HG03103 (cell line): ENCODE results near the gene USP11.

ENCODE experiments used
- ATAC-seq: cut with Tn5 transposase; IDR thresholded peaks from one replicate; pipeline ENCODE4 v1.9.1; 2021; ENCODE audit warnings: low read depth; ENCODE audit not compliant: unreplicated experiment

Gene USP11

DNA sequence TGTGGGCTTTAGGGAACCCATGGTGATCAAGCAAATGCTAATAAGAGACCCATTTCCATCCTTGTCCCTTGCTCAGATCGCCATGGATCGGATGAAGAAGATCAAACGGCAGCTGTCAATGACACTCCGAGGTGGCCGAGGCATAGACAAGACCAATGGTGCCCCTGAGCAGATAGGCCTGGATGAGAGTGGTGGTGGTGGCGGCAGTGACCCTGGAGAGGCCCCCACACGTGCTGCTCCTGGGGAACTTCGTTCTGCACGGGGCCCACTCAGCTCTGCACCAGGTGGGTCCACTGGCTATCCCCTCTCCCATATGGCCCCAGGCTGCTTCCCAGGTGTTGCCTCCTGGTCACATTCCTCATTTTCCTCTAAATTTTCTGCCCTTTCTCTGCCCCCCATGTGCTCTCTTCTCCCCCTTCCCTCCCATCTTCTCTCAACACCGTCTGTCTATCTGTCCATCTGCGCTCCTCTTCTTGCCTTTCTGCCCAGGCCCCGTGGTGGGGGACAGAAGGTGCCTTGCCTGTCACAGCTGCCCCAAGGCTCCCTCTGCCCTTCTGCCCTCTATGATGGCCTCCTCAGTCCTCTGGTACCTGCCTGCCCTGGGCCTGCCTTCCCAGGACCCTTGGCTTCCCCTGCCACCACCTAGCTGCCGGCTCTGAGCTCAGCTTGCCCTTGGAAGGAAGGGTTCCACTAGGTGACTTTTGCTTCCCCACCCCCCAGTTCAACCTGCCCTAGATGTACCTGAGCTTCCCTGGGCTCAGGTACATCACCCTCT, 9.1 kb upstream of the USP11 start:
- ATAC-seq = no peak

- ATAC-seq = no peak
Measured at GRCh38 chrX:47224266-47224895, 8.4 kb upstream of the USP11 start.

DNA sequence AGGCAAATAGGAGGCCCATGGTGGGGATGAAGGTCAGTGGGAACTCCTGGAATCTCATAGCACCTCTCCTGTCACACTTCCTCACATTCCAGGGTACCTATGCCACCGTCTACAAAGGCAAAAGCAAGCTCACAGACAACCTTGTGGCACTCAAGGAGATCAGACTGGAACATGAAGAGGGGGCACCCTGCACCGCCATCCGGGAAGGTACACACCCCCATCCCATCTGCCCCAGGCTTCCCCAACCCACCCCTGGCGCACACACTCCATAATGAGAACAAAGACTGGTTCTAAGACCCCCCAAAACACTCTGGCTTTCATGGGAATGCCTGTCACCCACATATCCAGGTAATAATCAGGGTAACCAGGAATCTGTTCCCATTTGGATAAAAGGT, 7.9 kb upstream of the USP11 start:
- no peak for ATAC-seq

DNA sequence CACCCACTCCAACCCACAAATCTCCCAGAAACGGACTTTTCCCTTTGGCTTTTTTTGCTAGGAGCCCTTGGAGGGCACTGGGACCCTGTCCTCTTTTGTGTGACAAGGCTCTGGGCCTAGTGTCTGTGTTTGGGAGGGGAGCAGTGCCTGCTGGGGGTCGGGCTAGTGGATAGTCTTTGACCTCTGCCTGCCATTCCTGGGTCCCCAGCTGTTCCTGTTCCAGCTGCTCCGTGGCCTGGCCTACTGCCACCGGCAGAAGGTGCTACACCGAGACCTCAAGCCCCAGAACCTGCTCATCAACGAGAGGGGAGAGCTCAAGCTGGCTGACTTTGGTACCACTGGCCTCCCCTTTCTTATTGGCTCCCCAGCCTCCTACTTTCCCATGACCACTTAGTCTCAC, 6.7 kb upstream of the USP11 start:
- ATAC-seq = no peak

DNA sequence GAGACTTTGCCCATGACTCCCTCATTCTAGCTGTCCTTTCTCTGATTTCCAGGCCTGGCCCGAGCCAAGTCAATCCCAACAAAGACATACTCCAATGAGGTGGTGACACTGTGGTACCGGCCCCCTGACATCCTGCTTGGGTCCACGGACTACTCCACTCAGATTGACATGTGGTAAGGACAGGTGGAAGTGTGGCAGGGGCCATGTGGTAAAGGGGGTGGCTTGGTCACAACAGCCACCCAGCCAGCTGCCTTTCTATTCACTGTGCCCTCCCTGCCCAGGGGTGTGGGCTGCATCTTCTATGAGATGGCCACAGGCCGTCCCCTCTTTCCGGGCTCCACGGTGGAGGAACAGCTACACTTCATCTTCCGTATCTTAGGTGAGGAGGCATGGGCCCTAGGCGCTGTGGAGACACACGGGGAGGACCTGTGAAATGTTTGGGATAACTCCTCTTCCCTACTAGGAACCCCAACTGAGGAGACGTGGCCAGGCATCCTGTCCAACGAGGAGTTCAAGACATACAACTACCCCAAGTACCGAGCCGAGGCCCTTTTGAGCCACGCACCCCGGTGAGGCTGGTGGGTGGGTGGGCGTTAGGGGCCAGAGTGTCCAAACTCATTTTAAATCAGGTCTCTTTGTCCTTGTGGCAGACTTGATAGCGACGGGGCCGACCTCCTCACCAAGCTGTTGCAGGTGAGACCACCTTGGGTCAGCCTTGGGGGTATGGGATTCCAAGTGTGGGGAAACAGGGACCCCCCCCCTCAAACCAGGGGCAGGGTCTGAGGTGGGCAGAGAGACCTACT, 6.1 kb upstream of the USP11 start:
- no peak for ATAC-seq

GRCh38 chrX:47227334-47227583, 5.5 kb upstream of the USP11 start:
- ATAC-seq = no peak

- no peak for ATAC-seq
Measured at GRCh38 chrX:47228550-47229270, 4.1 kb upstream of the USP11 start.

DNA sequence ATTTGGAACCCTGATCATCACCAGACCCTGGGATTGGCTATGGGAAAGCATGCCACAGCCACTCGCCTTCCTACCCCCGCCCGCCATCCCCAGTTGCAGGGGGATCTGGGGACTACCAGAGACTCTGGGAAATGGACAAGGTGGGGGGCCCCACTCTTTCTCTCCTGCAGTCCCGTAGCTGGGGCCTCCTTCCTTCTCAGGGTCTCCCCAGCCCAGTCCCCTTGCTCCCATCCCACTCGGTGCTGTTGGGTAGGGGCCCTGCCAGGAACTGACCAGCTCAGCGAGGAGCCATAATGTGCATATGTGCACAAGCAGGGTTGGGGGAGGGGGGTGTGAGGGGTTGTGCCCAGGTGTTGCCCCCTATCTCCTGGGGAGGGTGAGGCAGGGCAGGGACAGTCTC, 3.4 kb upstream of the USP11 start:
- no peak for ATAC-seq

DNA sequence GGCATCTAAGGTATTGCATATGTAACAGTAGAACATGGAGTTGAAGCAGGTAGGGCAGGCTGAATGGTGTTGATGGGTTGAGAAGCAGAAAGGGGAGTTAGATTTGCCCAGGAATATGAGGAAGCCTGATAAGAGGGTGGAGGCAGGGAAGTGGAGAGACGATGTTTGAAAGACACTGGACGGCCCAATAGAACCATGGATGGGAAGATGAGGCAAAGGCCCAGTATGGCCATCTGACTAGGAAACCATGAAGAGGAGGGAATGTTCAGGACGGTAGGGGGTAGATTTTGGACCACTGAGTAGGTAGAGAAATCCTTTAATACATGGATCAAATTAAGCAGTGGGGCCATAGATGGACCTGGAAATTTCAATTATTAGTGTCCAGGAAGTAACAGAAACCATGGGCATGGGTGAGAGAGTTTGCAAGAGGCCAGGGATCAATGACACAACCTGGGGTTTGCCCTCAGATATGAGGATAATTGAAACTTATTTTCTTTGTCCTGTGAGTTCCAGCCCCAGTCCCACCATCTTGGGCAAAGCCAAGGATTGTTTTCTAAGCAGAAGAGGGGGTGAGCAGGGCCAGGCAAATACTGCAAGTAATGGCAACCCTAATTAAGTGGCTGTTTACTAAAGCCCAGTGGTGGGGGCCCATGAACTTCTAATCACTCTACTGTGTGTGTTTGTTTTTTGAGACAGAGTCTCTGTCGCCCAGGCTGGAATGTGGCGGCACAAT, 2.5 kb upstream of the USP11 start:
- ATAC-seq = no peak

- ATAC-seq = no peak
Measured at GRCh38 chrX:47231167-47231566, 1.6 kb upstream of the USP11 start.

DNA sequence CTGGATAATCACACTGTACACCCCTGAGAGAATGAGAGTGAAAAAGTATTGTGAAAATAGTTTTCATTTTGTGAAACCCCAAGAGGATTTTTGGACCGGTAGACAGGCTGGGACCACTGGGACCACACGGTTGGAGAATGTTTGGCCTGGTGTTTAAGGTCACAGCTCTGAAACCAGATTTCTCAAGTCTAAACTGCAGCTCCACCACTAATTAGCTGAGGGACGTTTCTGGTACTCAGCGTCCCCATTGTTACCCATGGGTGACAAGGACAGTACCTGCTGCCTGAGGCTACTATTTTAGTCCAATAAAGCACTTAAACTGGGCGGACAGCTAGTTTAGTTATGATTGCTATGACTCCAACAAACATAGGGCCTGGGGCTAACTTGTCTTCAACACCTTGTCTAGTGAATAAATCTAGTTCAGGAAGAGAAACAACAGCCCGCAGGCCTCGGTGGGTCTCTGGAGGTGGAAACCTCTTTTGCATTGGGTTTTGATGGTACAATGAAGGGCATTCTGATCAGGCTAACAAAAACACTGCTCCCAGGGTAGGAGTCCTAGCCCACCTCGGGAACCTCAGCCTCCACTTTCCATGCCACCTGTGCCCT, 509 bp upstream of the USP11 start:
- ATAC-seq = no peak

DNA sequence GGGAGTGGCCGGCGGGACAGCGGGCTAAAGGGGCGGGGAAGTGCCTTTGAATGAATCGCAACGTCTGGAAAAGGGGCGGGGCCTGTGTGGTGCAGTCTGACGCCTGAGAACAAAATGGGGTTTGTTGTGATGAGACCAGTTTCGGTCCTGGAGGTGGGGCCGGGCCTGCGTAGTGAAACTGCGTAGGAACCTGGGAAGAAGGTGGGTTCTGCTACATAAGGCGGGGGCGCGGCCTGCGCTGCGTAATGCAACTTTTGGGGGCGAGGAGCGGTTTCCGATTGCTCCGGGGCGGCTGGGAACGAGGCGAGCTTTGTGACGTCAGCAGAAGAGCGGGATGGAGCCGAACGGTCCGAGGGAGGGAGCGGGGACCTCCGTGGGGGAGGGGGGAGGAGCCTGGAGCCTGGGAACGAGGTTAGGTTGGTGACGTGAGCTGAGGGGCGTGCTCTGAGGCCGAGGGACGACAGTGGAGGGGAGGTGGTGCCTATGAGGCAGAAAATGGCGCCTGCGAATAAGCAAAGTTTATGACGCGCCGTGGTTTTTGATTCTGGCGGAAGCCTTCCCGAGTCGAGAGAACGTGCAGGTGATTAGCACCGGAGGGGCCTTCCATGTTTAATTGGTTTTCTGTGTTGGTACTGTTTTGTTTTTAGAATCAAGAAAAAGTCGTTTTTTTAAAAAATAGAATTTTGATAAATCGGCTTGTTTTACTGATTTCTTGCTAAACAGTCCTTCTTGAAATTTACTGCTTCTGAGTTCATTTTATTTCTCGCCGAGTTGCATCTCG, 714 bp downstream of the USP11 start:
- ATAC-seq = peak; percentile 76

DNA sequence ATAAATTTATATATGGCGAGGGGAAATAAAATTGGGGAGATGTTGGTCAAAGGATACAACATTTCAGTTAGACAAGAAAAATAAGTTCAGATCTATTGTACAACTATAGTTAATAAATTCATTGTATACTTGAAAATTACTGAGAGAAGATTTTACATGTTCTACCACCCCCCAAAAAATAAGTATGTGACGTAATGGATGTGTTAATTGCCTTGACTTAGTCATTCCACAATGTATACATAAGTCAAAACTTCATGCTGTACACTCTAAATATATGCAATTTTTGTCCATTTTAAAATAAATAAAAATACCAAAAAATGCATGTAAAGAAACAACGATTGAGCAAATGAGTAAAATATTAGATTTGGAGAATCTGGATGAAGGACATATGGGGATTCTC, 1.8 kb downstream of the USP11 start:
- ATAC-seq = no peak

GRCh38 chrX:47235691-47236103, 2.9 kb downstream of the USP11 start:
- no peak for ATAC-seq

- ATAC-seq = no peak
Measured at GRCh38 chrX:47239199-47239598, 6.4 kb downstream of the USP11 start.

DNA sequence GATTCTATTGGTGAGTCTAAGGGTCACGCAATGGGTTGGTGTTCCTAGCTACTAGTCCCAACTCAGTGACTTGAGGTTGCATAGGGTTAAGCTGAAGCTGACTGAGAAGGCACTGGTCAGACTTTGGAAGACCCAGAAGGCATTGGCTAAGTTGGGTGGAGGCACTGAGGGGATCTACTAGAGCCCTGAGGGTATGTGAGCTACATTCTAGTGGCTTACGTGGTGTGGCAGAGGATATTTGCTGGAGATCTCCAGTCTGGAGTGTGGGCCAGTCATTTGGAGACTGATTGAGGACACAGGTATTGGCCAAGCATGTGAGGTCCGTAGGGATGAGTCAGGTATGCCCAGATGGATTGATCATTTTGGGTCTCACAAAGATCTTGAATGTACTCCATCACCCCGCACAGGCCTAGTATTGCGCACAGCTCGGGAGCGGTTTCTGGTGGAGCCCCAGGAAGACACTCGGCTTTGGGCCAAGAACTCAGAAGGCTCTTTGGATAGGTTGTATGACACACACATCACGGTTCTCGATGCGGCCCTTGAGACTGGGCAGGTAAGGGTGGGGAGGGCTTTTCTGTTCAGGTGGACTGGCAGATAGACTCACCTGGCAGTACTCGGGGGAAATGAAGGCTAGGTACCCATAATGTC, 7.2 kb downstream of the USP11 start:
- no peak for ATAC-seq

- ATAC-seq = no peak
Measured at GRCh38 chrX:47240619-47241018, 7.8 kb downstream of the USP11 start.

- ATAC-seq = no peak
Measured at GRCh38 chrX:47241201-47242011, 8.6 kb downstream of the USP11 start.
